Measurements from ENCODE around the gene PEX16. TPM values are rescaled to one million over a fixed set of nuclear protein-coding genes. Genes with fewer than 3 reads are reported as not detected.

PEX16 gene
- total RNA-seq, 2 donors from 2014 or later: 32.2 to 37.8 TPM

DNA sequence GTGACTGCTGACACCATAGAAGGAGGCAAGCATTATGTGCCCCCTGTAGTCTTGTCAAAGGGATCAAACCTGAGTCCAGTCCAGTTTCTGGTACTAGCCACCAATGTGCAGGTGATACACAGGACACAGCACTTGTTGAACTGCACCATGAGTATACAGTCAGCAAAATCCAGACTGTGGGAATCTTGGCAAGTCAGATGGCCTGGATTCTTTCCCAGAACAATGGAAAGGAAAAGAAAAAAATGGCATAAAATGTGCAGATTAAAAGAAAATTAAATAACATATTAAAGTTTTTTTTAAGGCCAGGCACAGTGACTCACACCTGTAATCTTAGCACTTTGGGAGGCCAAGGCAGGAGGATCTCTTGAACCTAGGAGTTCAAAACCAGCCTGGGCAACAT, 53.6 kb downstream of the PEX16 start:
- peaks cover 73% of the 10 kb centered on the region for H3K36me3 ChIP-seq (ENCODE audit: control insufficient read depth, insufficient read depth, low read length)
- no peak for DNase-seq
- no peaks in the 10 kb centered on the region for H3K4me1 Mint-ChIP-seq
- H3K4me3 Mint-ChIP-seq: no peak overlapping the region
- no peak overlapping the region for H3K4me3 ChIP-seq (ENCODE audit: low read length)
- H3K27ac ChIP-seq (ENCODE audit: low read depth, low read length): no peak overlapping the region
- H3K27me3 Mint-ChIP-seq (ENCODE audit: insufficient read depth): no peaks in the 10 kb centered on the region
- H3K4me1 ChIP-seq (ENCODE audit: control insufficient read depth, insufficient read depth, low read length): no peaks in the 10 kb centered on the region
- no peak for TF ChIP-seq CTCF (conservative IDR thresholded peaks at IDR 0.05)
- H3K27me3 ChIP-seq (ENCODE audit: control insufficient read depth, insufficient read depth, low read length, poor library complexity, severe bottlenecking): no peaks in the 10 kb centered on the region
- no peak overlapping the region for H3K27ac Mint-ChIP-seq
- H3K9me3 ChIP-seq (ENCODE audit: control insufficient read depth, low read length): no peaks in the 10 kb centered on the region
- H3K9me3 Mint-ChIP-seq: no peaks in the 10 kb centered on the region
- H3K9ac ChIP-seq (ENCODE audit: extremely low read depth, low read length, poor library complexity, severe bottlenecking): no peak overlapping the region
- H3K36me3 Mint-ChIP-seq (ENCODE audit: low read depth): peaks cover 49% of the 10 kb centered on the region

- Histone ChIP-seq H3K4me1 (ENCODE audit: control insufficient read depth, insufficient read depth, low read length) (no peaks in the 10 kb centered on the region), H3K36me3 (ENCODE audit: control insufficient read depth, insufficient read depth, low read length) (peaks cover 73% of the 10 kb centered on the region), H3K9me3 (ENCODE audit: control insufficient read depth, low read length) (no peaks in the 10 kb centered on the region), H3K27me3 (ENCODE audit: control insufficient read depth, insufficient read depth, low read length, poor library complexity, severe bottlenecking) (no peaks in the 10 kb centered on the region), H3K4me3 (ENCODE audit: low read length) (no peak overlapping the region), H3K27ac (ENCODE audit: low read depth, low read length) (no peak overlapping the region), H3K9ac (ENCODE audit: extremely low read depth, low read length, poor library complexity, severe bottlenecking) (no peak overlapping the region)
- DNase-seq: no peak
- Mint-ChIP-seq H3K4me3 (no peak overlapping the region), H3K9me3 (no peaks in the 10 kb centered on the region), H3K4me1 (peaks cover 6% of the 10 kb centered on the region), H3K27me3 (ENCODE audit: insufficient read depth) (no peaks in the 10 kb centered on the region), H3K27ac (no peak overlapping the region), H3K36me3 (ENCODE audit: low read depth) (peaks cover 55% of the 10 kb centered on the region)
- no peak for TF ChIP-seq CTCF (conservative IDR thresholded peaks at IDR 0.05)
- 93 to 94% methylated on average over 9 to 10 of the region's 10 CpGs for WGBS, 2 experiments (ENCODE audit: insufficient coverage in 1 of 2, insufficient read length in 1 of 2)
Observed at GRCh38 chr11:45860764-45861510, 56.7 kb downstream of the PEX16 start.

GRCh38 chr11:45860348-45860747, 57.3 kb downstream of the PEX16 start:
- no peak overlapping the region for H3K4me3 ChIP-seq (ENCODE audit: low read length)
- Mint-ChIP-seq H3K27ac (no peak overlapping the region), H3K4me3 (no peak overlapping the region), H3K36me3 (ENCODE audit: low read depth) (peaks cover 53% of the 10 kb centered on the region), H3K9me3 (no peaks in the 10 kb centered on the region), H3K4me1 (peaks cover 6% of the 10 kb centered on the region), H3K27me3 (ENCODE audit: insufficient read depth) (no peaks in the 10 kb centered on the region)
- no peak overlapping the region for H3K27ac ChIP-seq (ENCODE audit: low read depth, low read length)
- H3K4me1 ChIP-seq (ENCODE audit: control insufficient read depth, insufficient read depth, low read length): no peaks in the 10 kb centered on the region
- 89 to 99% methylated on average over 3 to 5 of the region's 5 CpGs for WGBS, 2 experiments (ENCODE audit: insufficient coverage in 1 of 2, insufficient read length in 1 of 2)
- peaks cover 72% of the 10 kb centered on the region for H3K36me3 ChIP-seq (ENCODE audit: control insufficient read depth, insufficient read depth, low read length)
- H3K27me3 ChIP-seq (ENCODE audit: control insufficient read depth, insufficient read depth, low read length, poor library complexity, severe bottlenecking): no peaks in the 10 kb centered on the region
- H3K9ac ChIP-seq (ENCODE audit: extremely low read depth, low read length, poor library complexity, severe bottlenecking): no peak overlapping the region
- H3K9me3 ChIP-seq (ENCODE audit: control insufficient read depth, low read length): no peaks in the 10 kb centered on the region
- no peak for TF ChIP-seq CTCF (conservative IDR thresholded peaks at IDR 0.05)
- no peak for DNase-seq

Other genes starting within 250 kb of the PEX16 start
- 10 to 100 TPM; 11.4 to 16.0 TPM for gene SLC35C1, start 112.7 kb downstream of the PEX16 start, total RNA-seq
- 10 to 100 TPM; 19.8 to 20.1 TPM for gene CRY2, start 70.4 kb downstream of the PEX16 start, total RNA-seq
- 10 to 100 TPM; 11.2 to 12.8 TPM for gene MAPK8IP1, start 32.2 kb downstream of the PEX16 start, total RNA-seq
- gene FREY1, start 10.6 kb downstream of the PEX16 start, total RNA-seq: 1 to 10 TPM; 1.1 to 1.5 TPM
- gene LARGE2, start 4.8 kb upstream of the PEX16 start, total RNA-seq: 10 to 100 TPM; 28.5 to 35.2 TPM
- gene PHF21A, start 203.6 kb upstream of the PEX16 start, total RNA-seq: 10 to 100 TPM; 47.2 to 53.9 TPM

Measured in endodermal cell (in vitro differentiated cells).